Stimulated activated naive CD4-positive, alpha-beta T cell treated with Interleukin-2 at 50 U/mL for 16 hours (primary cell): Measurements from ENCODE around the gene TESK2.
"Not testable (repeated sequence)": the region's sequence is repeated elsewhere in the genome, so short reads cannot be mapped to it uniquely, and the experiment has no call there.

Experiments used
- DNase-seq: peaks from one replicate; lab custom pipeline; 2025; lab: John Stamatoyannopoulos, UW

Gene TESK2, protein sequence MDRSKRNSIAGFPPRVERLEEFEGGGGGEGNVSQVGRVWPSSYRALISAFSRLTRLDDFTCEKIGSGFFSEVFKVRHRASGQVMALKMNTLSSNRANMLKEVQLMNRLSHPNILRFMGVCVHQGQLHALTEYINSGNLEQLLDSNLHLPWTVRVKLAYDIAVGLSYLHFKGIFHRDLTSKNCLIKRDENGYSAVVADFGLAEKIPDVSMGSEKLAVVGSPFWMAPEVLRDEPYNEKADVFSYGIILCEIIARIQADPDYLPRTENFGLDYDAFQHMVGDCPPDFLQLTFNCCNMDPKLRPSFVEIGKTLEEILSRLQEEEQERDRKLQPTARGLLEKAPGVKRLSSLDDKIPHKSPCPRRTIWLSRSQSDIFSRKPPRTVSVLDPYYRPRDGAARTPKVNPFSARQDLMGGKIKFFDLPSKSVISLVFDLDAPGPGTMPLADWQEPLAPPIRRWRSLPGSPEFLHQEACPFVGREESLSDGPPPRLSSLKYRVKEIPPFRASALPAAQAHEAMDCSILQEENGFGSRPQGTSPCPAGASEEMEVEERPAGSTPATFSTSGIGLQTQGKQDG

GRCh38 chr1:45490626-45491486 lies at the start of gene TESK2:
Gene TESK2 (minus strand): TSS chr1:45491163. CDS start chr1:45457785, 33,378 bp downstream.
- DNase-seq, result peak; percentile 94

- DNase-seq, result no peak
Measured at GRCh38 chr1:45536886-45537285, 45.9 kb upstream of the TESK2 start.

DNA sequence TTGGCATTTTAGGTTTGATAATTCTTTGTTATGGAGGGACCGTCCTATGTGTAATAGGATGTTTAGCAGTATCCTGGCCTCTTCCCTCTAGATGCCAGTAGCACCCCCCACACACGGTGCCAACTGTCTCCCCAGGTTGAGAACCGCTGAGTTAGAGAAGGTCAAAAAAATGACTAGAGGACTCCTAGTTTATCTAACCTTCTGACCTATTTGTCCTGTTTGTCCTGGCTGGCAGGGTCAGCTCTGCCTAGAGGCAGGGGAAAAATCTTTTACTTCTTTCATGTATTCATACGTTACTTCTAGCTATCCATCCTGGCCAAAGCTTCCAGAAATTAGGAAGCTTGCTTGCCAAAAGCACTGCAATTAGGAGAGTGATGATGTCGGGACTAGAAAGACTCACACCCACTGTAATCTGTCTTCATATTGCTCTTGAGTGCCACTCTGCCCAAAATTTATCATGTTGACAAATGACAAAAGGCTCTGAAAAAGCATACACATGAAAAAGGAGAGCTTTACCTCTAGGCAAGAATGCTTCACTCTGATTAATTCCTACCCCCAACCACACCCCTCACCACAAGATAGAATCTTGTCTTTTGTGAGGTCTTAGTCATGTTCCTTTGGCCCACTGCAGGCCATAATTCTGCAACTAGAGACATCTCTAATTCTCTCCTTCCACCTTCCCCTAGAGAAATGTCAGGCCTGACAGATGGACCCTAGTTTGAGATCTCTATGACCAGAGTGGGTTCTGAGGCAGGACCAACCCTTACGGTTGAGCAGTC lies 45.2 kb upstream of the TESK2 start:
- no peak for DNase-seq

DNA sequence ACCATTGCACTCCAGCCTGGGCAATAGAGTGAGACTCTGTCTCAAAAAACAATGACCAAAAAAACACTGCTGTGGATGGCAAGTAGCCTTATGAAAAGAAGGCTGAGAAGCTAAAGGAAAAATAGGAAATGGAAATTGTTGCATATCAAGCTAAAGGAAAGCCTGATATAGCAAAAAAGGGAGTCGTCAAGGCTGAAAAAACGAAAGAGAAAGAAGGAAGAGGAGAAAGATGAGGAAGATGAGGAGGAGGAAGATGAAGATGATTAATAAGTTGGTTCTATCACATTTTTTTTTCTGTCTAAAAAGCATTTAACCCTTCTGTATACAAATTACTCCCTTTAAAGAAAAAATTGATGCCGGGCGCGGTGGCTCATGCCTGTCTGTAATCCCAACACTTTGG lies 40.9 kb upstream of the TESK2 start:
- DNase-seq, result no peak

DNA sequence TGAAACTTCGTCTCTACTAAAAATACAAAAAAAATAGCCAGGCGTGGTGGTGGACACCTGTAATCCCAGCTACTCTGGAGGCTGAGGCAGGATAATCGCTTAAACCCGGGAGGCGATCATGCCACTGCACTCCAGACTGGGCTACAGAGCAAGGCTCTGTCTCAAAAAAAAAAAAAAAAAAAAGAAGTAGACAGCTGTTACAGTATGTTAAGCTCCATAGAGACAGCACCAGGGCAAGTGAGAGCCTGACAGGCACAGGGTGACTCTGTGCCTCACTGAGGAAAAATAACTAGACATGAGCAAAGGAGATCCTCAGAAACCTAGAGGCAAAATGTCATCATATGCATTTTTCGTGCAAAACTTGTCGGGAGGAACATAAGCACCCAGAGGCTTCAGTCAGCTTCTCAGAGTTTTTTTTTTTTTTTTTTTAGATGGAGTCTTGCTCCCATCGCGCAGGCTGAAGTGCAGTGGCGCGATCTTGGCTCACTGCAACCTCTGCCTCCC lies 39.7 kb upstream of the TESK2 start:
- no peak for DNase-seq

DNA sequence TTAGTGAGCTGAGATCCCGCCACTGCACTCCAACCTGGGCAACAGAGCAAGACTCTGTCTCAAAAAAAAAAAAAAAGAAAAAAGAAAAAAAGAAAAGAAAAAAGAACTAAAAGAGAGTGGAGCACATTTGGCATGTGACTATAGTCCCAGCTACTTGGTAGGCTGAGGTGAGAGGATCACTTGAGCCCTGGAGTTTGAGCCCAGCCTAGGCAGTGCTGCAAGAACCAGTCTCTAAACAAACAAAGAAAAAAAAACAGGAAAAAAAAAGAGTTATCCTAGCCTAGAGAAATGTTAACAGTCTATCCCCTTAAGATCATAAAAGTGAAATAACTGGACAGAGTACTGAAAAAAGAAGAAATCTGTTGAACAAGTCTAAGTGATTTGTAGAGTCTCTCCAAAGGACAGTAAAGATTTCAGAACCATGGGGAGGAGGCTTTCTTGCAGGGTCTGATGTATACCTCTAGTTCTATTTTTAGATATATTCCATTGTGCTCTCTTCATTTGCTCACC lies 35.2 kb upstream of the TESK2 start:
- DNase-seq, result no peak

GRCh38 chr1:45523975-45524374 lies 33.0 kb upstream of the TESK2 start:
- DNase-seq, result not testable (repeated sequence)

- not testable (repeated sequence) for DNase-seq
Measured at GRCh38 chr1:45523516-45523915, 32.6 kb upstream of the TESK2 start.

- DNase-seq, result no peak
Measured at GRCh38 chr1:45522324-45523104, 31.6 kb upstream of the TESK2 start.

DNA sequence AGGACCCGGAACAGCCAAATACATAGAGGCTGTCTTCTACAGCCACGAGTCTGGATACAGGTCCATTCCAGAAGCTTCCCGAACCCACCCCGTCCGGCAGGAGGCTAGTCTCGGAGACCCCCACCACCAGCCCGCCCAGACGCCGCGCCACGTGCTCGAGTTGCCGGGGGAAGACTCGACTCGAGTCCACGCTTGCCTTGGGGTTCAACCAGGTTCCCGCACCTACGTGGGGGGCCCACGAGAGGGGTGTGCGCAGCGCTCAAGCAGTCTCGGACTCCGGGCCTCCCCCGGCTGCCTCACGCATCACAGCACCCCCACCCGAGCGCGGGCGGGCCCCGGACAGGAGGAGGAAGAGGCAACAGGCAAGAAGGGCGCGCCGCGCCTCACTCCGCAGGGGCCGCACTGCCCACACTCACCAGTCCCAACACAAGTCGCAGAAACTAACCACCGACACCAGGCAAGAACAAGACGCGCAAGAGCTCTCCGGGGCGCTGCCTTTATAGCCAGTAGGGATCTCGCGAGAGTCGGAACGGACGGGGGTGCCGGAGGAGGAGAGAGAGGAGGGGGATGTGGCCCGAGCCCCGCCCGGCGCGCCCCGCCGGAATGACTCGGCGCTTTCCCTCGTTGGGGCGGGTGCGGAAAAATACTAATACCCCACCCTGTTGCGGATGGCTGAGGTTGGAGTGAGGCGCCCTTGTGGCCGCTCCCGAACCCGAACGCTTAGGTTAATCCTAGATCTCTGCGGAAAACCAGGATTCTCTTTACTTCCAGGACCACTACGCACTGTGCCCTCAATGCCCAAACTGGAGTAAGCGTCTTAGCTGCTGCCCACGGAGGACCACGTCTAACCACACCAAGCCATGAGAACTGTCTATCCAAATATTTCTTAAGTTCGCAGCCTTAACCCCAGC lies 30.7 kb upstream of the TESK2 start, which contains the start of gene PRDX1:
PRDX1 (minus strand) TSS at position 472 of the 911 bp plus-strand sequence. CDS start 2,841 bp downstream, outside the sequence.
- peak; percentile 96 for DNase-seq

GRCh38 chr1:45519774-45520173 lies 28.8 kb upstream of the TESK2 start:
- not testable (repeated sequence) for DNase-seq

- DNase-seq, result no peak
Measured at GRCh38 chr1:45518910-45519309, 27.9 kb upstream of the TESK2 start.

- DNase-seq, result not testable (repeated sequence)
Measured at GRCh38 chr1:45518366-45518765, 27.4 kb upstream of the TESK2 start.

DNA sequence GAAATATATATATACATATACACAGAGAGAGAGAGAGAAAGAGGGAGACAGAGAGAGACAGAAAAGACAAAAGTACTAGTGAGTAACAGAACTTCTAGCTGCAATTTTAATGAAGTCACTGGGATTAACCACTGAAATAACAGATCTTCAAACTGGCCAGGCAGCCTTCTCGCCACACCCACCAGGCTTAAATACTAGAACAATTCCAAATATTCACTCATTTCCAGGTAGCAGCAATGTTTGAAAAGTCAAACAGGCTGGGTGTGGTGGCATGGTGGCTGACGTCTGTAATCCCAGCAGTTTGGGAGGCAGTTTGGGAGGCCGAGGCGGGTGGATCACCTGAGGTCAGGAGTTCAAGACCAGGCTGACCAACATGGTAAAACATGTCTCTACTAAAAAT lies 25.5 kb upstream of the TESK2 start:
- no peak for DNase-seq

DNA sequence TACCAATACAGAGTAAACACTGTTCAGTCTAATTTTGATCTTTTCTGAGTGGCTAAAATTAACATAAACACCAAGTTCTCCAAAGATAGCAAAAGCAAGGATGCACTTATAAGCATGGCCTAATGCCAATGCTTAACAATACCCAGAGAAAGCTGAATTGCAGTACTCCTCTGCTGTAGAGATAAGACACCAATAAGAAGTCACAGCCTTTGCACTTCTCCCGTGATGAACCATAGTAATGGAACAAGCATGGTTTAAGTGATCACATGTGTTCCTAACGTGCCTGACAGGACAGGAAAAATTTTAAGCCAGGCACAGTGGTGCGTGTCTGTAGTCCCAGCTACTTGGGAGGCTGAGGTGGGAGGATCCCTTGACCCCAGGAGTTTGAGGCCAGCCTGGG lies 25.1 kb upstream of the TESK2 start:
- no peak for DNase-seq

- not testable (repeated sequence) for DNase-seq
Measured at GRCh38 chr1:45513532-45514260, 22.7 kb upstream of the TESK2 start.

DNA sequence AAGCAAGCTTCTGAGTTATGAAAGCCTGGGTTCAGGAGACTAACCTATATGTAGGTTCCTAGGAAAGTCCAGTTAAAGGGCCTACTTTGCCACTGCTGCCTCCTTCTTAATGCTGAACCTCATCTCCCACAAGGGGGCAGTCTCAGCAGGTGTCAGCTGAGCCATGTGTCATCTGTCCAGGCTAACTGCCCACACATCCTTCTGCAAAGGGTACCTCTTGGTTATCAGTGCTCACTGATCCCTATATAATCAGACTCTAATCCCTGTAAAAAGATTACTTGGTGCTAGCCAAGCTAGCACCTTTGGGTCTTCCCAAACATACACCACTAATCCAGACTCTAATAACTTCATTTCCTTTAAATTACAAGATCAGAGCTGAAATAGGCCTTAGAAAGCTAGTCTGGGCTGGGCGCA lies 21.7 kb upstream of the TESK2 start:
- peak; percentile 36 for DNase-seq

- DNase-seq, result no peak
Measured at GRCh38 chr1:45510972-45511527, 20.1 kb upstream of the TESK2 start.
